Keratinocyte (primary cell): ENCODE data around the gene DIP2C. TPM values are rescaled to one million over a fixed set of nuclear protein-coding genes. Genes with fewer than 3 reads are reported as not detected.
"Not testable (repeated sequence)": the region's sequence is repeated elsewhere in the genome, so short reads cannot be mapped to it uniquely, and the experiment has no call there.

Experiments
- DNase-seq: peaks from one replicate; pipeline ENCODE4 v3.0.0-alpha.2; 2011; ENCODE audit warnings: low read depth, missing footprints, low spot score
- FAIRE-seq: peaks from 2 replicates; lab custom pipeline; 2011; peaks lifted over from hg19 to GRCh38; lab: Jason Lieb, UNC
- H2AFZ ChIP-seq: 2 replicates; pipeline ENCODE4 v1.6.0; 2012; ENCODE audit warnings: low read length, control low read depth, inconsistent platforms; ENCODE audit not compliant: control insufficient read depth
- H3K27ac ChIP-seq: 2 replicates; pipeline ENCODE4 v1.5.1; 2011; ENCODE audit warnings: low read length; ENCODE audit not compliant: control insufficient read depth, insufficient read depth
- H3K27me3 ChIP-seq: 3 replicates; pipeline ENCODE4 v1.6.0; 2011; ENCODE audit warnings: low read length; ENCODE audit not compliant: control insufficient read depth, insufficient read depth; ENCODE audit errors: extremely low read depth
- H3K36me3 ChIP-seq, 2 experiments: 2 replicates in 1 of 2; 3 replicates in 1 of 2; pipeline ENCODE4 v1.5.1; 2011; ENCODE audit warnings: low read length in 2 of 2, mild to moderate bottlenecking in 1 of 2; ENCODE audit not compliant: control insufficient read depth in 2 of 2, insufficient read depth in 2 of 2; ENCODE audit errors: extremely low read depth in 1 of 2
- H3K4me1 ChIP-seq: 3 replicates; pipeline ENCODE4 v1.5.1; 2011; ENCODE audit warnings: low read length; ENCODE audit not compliant: control insufficient read depth, insufficient read depth; ENCODE audit errors: extremely low read depth
- H3K4me2 ChIP-seq: 3 replicates; pipeline ENCODE4 v1.6.0; 2011; ENCODE audit warnings: low read depth, low read length; ENCODE audit not compliant: control insufficient read depth, insufficient read depth; ENCODE audit errors: extremely low read depth
- H3K4me3 ChIP-seq, 3 experiments: fragments of 200-600 bp in 1 of 3; sonication (generic) in 1 of 3; 2 replicates in 2 of 3; 3 replicates in 1 of 3; pipeline ENCODE4 v1.5.1; 2011 to 2016; ENCODE audit warnings: low read length in 3 of 3, mild to moderate bottlenecking in 3 of 3, control low read depth in 2 of 3, inconsistent platforms in 1 of 3, low read depth in 1 of 3, mixed read lengths in 1 of 3, mixed run types in 1 of 3, moderate library complexity in 1 of 3; ENCODE audit not compliant: control insufficient read depth in 2 of 3, insufficient read depth in 2 of 3; ENCODE audit errors: extremely low read depth in 1 of 3
- H3K79me2 ChIP-seq: 2 replicates; pipeline ENCODE4 v1.6.0; 2012; ENCODE audit warnings: low read length; ENCODE audit not compliant: control insufficient read depth, insufficient read depth
- H3K9ac ChIP-seq: 3 replicates; pipeline ENCODE4 v1.6.0; 2011; ENCODE audit warnings: low read length; ENCODE audit not compliant: control insufficient read depth, insufficient read depth; ENCODE audit errors: extremely low read depth
- H3K9me1 ChIP-seq: 3 replicates; pipeline ENCODE4 v1.6.0; 2011; ENCODE audit warnings: low read length; ENCODE audit not compliant: control insufficient read depth, insufficient read depth; ENCODE audit errors: extremely low read depth
- H3K9me3 ChIP-seq: 2 replicates; pipeline ENCODE4 v1.5.1; 2012; ENCODE audit warnings: low read depth, low read length; ENCODE audit not compliant: control insufficient read depth
- H4K20me1 ChIP-seq: 3 replicates; pipeline ENCODE4 v1.6.0; 2011; ENCODE audit warnings: low read length; ENCODE audit not compliant: control insufficient read depth, insufficient read depth; ENCODE audit errors: extremely low read depth
- EZH2 ChIP-seq: IDR thresholded peaks from one replicate; pipeline ENCODE4 v1.6.1; 2012; ENCODE audit warnings: inconsistent platforms, mild to moderate bottlenecking, low read length, moderate library complexity
- dilution Hi-C: fragments of 300-500 bp; cut with MboI; formaldehyde crosslinking; loops from one replicate; pipeline ENCODE4 v1.7.0; 2020; ENCODE audit warnings: low sequenced_read_pairs; ENCODE audit not compliant: extremely low pct_ligation_motif_present
- polyA plus RNA-seq, 5 experiments: library from polyadenylated mRNA; depleted of rRNA in 3 of 5; stranded (reverse) in 3 of 5; stranded (forward) in 1 of 5; unstranded in 1 of 5; fragments of >200 nt; gene quantifications; 1 replicate in 1 of 5; 2 replicates in 3 of 5; 3 replicates in 1 of 5; pipeline versions ENCODE4 v1.2.1 to v1.2.3, GENCODE V29; 2011 to 2012; ENCODE audit warnings: missing spikeins in 2 of 5, low read depth in 1 of 5, low replicate concordance in 1 of 5
- TF ChIP-seq, protein P1 (sequence below), 3 experiments: IDR thresholded peaks in 1 of 3; conservative IDR thresholded peaks in 1 of 3; optimal IDR thresholded peaks in 1 of 3; 2 replicates in 2 of 3; 3 replicates in 1 of 3; pipeline versions ENCODE3 to v1.5.1; 2011; ENCODE audit warnings: low read length in 3 of 3, mild to moderate bottlenecking in 3 of 3, moderate library complexity in 2 of 3, control low read depth in 1 of 3, inconsistent platforms in 1 of 3; ENCODE audit not compliant: insufficient read depth in 2 of 3; ENCODE audit errors: extremely low read depth in 1 of 3

DIP2C gene
- polyA plus RNA-seq, 1 donor (not counting 4 experiments of a cell fraction or from before 2014, with no cell fraction given): 1.3 TPM

DNA sequence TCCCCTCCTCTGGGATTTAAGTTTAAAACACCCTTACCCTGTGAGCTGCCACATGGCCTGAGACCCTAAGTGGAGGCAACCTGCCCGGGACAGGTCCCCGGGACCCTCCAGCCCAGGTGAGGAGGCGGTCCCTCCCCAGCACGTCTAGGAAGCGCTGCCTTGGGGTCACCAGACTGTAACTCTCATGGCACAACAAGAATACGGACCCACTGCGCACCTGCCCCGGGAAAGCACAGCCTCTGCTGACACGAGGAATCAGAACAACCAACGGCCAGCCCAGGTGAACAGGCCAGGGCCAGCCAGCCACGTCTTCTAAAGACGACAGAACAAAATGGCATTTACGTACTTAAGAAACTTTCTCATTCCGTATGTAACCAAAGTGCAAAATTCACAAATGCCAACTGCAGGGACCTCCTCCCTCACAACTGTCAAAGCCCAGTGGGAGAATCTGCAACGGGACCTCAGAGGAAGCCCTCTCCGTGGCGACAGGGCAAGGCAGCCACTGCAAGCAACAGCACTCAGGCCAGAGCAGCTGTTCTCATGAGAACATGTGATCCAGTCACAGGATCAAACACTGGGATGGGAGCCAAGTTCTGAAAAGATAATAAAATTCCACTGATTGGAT is 208.4 kb downstream of the DIP2C start:
- H3K9ac ChIP-seq: no peak overlapping the region
- no peaks in the 10 kb centered on the region for H3K9me1 ChIP-seq
- TF ChIP-seq, protein P1, sequence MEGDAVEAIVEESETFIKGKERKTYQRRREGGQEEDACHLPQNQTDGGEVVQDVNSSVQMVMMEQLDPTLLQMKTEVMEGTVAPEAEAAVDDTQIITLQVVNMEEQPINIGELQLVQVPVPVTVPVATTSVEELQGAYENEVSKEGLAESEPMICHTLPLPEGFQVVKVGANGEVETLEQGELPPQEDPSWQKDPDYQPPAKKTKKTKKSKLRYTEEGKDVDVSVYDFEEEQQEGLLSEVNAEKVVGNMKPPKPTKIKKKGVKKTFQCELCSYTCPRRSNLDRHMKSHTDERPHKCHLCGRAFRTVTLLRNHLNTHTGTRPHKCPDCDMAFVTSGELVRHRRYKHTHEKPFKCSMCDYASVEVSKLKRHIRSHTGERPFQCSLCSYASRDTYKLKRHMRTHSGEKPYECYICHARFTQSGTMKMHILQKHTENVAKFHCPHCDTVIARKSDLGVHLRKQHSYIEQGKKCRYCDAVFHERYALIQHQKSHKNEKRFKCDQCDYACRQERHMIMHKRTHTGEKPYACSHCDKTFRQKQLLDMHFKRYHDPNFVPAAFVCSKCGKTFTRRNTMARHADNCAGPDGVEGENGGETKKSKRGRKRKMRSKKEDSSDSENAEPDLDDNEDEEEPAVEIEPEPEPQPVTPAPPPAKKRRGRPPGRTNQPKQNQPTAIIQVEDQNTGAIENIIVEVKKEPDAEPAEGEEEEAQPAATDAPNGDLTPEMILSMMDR (optimal IDR thresholded peaks at IDR 0.05 in 1 of 3, IDR thresholded peaks at IDR 0.05 in 1 of 3, conservative IDR thresholded peaks at IDR 0.05 in 1 of 3; ENCODE audit: extremely low read depth in 1 of 3, insufficient read depth in 2 of 3, low read length in 3 of 3): no peak
- TF ChIP-seq EZH2: no peak
- no peak overlapping the region for H3K4me3 ChIP-seq
- FAIRE-seq: no peak
- H3K27me3 ChIP-seq: no peaks in the 10 kb centered on the region
- H3K4me1 ChIP-seq: peaks cover 13% of the 10 kb centered on the region
- no peaks in the 10 kb centered on the region for H3K36me3 ChIP-seq
- no peaks in the 10 kb centered on the region for H3K79me2 ChIP-seq
- peaks cover 2% of the 10 kb centered on the region for H3K9me3 ChIP-seq
- H3K4me2 ChIP-seq: no peak overlapping the region
- H4K20me1 ChIP-seq: no peaks in the 10 kb centered on the region
- dilution Hi-C loops: no loop called here
- no peak for DNase-seq
- H2AFZ ChIP-seq: no peak overlapping the region
- no peak overlapping the region for H3K27ac ChIP-seq

DNA sequence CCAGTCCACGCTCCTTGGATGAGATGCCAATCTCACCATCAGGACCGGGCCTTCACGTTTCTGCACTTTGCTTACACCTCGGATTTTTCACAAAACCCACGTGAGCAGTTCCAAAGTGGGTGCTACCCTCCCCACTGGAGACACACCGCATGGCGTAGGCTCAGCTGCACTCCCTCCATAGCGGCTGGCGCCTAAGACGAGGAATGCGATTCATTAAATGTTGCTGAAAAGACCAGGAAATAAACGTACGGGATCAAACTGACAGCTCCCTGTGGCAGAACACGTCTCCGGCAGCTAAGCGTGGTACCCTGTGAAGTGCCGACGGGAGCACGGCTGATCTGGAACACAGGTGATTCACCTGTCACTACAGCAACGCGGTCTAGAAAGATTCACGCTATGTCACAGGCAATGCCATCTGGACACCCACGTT is 209.0 kb downstream of the DIP2C start:
- dilution Hi-C loops: no loop called here
- DNase-seq (no peak), FAIRE-seq (no peak)
- Histone ChIP-seq H3K4me1 (peaks cover 7% of the 10 kb centered on the region), H3K79me2 (no peaks in the 10 kb centered on the region), H2AFZ (no peak overlapping the region), H3K9me1 (no peaks in the 10 kb centered on the region), H3K4me2 (no peak overlapping the region), H4K20me1 (no peaks in the 10 kb centered on the region), H3K9ac (no peak overlapping the region), H3K4me3 (no peak overlapping the region), H3K9me3 (peaks cover 2% of the 10 kb centered on the region), H3K36me3 (no peaks in the 10 kb centered on the region), H3K27me3 (no peaks in the 10 kb centered on the region), H3K27ac (no peak overlapping the region)
- TF ChIP-seq, protein P1 (optimal IDR thresholded peaks at IDR 0.05 in 1 of 3, IDR thresholded peaks at IDR 0.05 in 1 of 3, conservative IDR thresholded peaks at IDR 0.05 in 1 of 3; ENCODE audit: extremely low read depth in 1 of 3, insufficient read depth in 2 of 3, low read length in 3 of 3): no peak
- no peak for TF ChIP-seq EZH2

DNA sequence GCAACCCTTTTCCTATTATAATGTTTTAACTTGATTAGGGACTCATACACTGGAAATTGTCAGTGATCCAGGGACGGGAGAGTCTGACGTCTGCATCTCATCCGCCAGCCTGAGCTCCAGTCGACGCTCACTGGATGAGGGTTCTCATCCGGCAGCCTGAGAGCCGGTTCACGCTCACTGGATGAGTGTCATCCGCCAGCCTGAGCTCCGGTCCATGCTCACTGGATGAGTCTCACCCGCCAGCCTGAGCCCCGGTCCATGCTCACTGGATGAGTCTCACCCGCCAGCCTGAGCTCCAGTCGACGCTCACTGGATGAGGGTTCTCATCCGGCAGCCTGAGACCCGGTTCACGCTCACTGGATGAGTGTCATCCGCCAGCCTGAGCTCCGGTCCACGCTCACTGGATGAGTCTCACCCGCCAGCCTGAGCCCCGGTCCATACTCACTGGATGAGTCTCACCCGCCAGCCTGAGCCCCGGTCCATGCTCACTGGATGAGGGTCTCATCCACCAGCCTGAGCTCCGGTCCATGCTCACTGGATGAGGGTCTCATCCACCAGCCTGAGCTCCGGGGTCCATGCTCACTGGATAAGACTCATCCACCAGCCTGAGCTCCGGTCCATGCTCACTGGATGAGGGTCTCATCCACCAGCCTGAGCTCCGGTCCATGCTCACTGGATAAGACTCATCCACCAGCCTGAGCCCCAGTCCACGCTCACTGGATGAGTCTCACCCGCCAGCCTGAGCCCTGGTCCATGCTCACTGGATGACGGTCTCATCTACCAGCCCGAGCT is 209.6 kb downstream of the DIP2C start:
- H3K9ac ChIP-seq, H3K9me3 ChIP-seq, H3K27me3 ChIP-seq, H2AFZ ChIP-seq, H3K4me1 ChIP-seq, H3K9me1 ChIP-seq, H3K4me3 ChIP-seq, DNase-seq, H3K4me2 ChIP-seq, H3K27ac ChIP-seq, H3K36me3 ChIP-seq, H4K20me1 ChIP-seq, H3K79me2 ChIP-seq, FAIRE-seq, dilution Hi-C loops: not testable (repeated sequence)
